Osteocyte (in vitro differentiated cells): Measurements from ENCODE around the gene HIPK1. TPM values are rescaled to one million over a fixed set of nuclear protein-coding genes. Genes with fewer than 3 reads are reported as not detected.

Experiments
- DNase-seq: peaks from one replicate; pipeline ENCODE4 v3.0.0; 2021; ENCODE audit warnings: mixed read lengths; ENCODE audit not compliant: unreplicated experiment; ENCODE audit errors: extremely low spot score
- H3K27ac Mint-ChIP-seq: one replicate; pipeline ENCODE4 v1.8.0; 2021; ENCODE audit warnings: mild to moderate bottlenecking, mixed read lengths; ENCODE audit not compliant: unreplicated experiment
- H3K27me3 Mint-ChIP-seq: one replicate; pipeline ENCODE4 v1.8.0; 2021; ENCODE audit warnings: mixed read lengths; ENCODE audit not compliant: unreplicated experiment
- H3K36me3 Mint-ChIP-seq: one replicate; pipeline ENCODE4 v1.8.0; 2021; ENCODE audit warnings: mixed read lengths; ENCODE audit not compliant: unreplicated experiment
- H3K4me1 Mint-ChIP-seq: one replicate; pipeline ENCODE4 v1.8.0; 2021; ENCODE audit warnings: mixed read lengths; ENCODE audit not compliant: unreplicated experiment
- H3K4me3 Mint-ChIP-seq: one replicate; pipeline ENCODE4 v1.8.0; 2021; ENCODE audit warnings: mild to moderate bottlenecking, moderate library complexity, mixed read lengths; ENCODE audit not compliant: unreplicated experiment
- H3K9me3 Mint-ChIP-seq: one replicate; pipeline ENCODE4 v1.8.0; 2021; ENCODE audit warnings: mixed read lengths; ENCODE audit not compliant: unreplicated experiment
- CTCF ChIP-seq: fragments of 200-600 bp; sonication (generic); IDR thresholded peaks from 2 replicates; pipeline ENCODE4 v1.5.0; 2021; ENCODE audit warnings: antibody characterized with exemption, mild to moderate bottlenecking, moderate library complexity
- total RNA-seq: library from RNA; stranded (reverse); gene quantifications from 2 replicates; pipeline ENCODE4 v1.2.1, GENCODE V29; 2021

HIPK1 gene
- total RNA-seq, 1 donor from 2014 or later, result 62.5 TPM

- peaks cover 93% of the 10 kb centered on the region for H3K4me1 Mint-ChIP-seq
- no peaks in the 10 kb centered on the region for H3K27me3 Mint-ChIP-seq
- TF ChIP-seq CTCF, result no peak
- no peaks in the 10 kb centered on the region for H3K9me3 Mint-ChIP-seq
- peaks cover 2% of the 10 kb centered on the region for H3K36me3 Mint-ChIP-seq
- DNase-seq, result no peak
- peak overlapping the region; percentile 94 for H3K27ac Mint-ChIP-seq
- peak overlapping the region; percentile 65 for H3K4me3 Mint-ChIP-seq
Measured at GRCh38 chr1:113980110-113980509, 51.0 kb downstream of the HIPK1 start.

GRCh38 chr1:113981962-113982931 is 53.1 kb downstream of the HIPK1 start:
- H3K27ac Mint-ChIP-seq, result peak overlapping the region; percentile 88
- H3K9me3 Mint-ChIP-seq, result peaks cover 5% of the 10 kb centered on the region
- H3K4me1 Mint-ChIP-seq, result peaks cover 76% of the 10 kb centered on the region
- no peak for DNase-seq
- TF ChIP-seq CTCF, result no peak
- H3K27me3 Mint-ChIP-seq, result no peaks in the 10 kb centered on the region
- H3K4me3 Mint-ChIP-seq, result peak overlapping the region; percentile 52
- peaks cover 2% of the 10 kb centered on the region for H3K36me3 Mint-ChIP-seq

GRCh38 chr1:113982949-113983348 is 53.8 kb downstream of the HIPK1 start:
- H3K4me3 Mint-ChIP-seq, result peak overlapping the region; percentile 52
- H3K27me3 Mint-ChIP-seq, result no peaks in the 10 kb centered on the region
- H3K9me3 Mint-ChIP-seq, result peaks cover 5% of the 10 kb centered on the region
- DNase-seq, result no peak
- TF ChIP-seq CTCF, result no peak
- peaks cover 75% of the 10 kb centered on the region for H3K4me1 Mint-ChIP-seq
- H3K27ac Mint-ChIP-seq, result peak overlapping the region; percentile 88
- peaks cover 2% of the 10 kb centered on the region for H3K36me3 Mint-ChIP-seq

- H3K27me3 Mint-ChIP-seq, result no peaks in the 10 kb centered on the region
- no peak overlapping the region for H3K4me3 Mint-ChIP-seq
- peaks cover 2% of the 10 kb centered on the region for H3K36me3 Mint-ChIP-seq
- H3K9me3 Mint-ChIP-seq, result peaks cover 5% of the 10 kb centered on the region
- DNase-seq, result no peak
- H3K27ac Mint-ChIP-seq, result peak overlapping the region; percentile 88
- H3K4me1 Mint-ChIP-seq, result peaks cover 70% of the 10 kb centered on the region
- no peak for TF ChIP-seq CTCF
Measured at GRCh38 chr1:113983391-113983790, 54.3 kb downstream of the HIPK1 start.

GRCh38 chr1:113983826-113984225 is 54.7 kb downstream of the HIPK1 start:
- Mint-ChIP-seq H3K9me3 (peaks cover 5% of the 10 kb centered on the region), H3K27ac (peak overlapping the region; percentile 88), H3K27me3 (no peaks in the 10 kb centered on the region), H3K36me3 (peaks cover 2% of the 10 kb centered on the region), H3K4me1 (peaks cover 66% of the 10 kb centered on the region), H3K4me3 (no peak overlapping the region)
- no peak for TF ChIP-seq CTCF
- DNase-seq, result no peak
